AG08396 (cell line): ENCODE measurements around the gene CDH4.

Experiments used
- DNase-seq: peaks from one replicate; pipeline ENCODE4 v3.0.0; 2012; ENCODE audit warnings: low spot score, mixed read lengths

The CDH4 gene

DNA sequence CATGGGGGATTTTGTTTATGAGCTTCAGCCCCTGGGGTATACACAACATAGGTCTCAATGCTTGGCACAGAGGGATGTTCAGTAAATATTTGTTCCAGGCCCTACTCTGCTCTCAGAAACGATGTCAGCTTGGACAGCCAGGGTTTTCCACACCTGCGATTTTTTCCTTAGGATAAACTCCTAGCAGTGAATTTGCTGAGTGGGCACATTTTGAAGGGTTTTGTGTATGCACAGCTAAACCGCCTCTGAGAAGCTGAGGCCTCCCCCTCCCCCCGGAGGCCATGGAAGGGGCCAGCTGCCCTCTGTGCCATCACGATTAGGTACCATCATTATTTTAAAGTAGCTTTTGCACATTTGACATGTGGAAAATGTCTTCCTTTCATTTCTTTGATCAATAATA lies 614.1 kb downstream of the CDH4 start:
- DNase-seq, result no peak

DNA sequence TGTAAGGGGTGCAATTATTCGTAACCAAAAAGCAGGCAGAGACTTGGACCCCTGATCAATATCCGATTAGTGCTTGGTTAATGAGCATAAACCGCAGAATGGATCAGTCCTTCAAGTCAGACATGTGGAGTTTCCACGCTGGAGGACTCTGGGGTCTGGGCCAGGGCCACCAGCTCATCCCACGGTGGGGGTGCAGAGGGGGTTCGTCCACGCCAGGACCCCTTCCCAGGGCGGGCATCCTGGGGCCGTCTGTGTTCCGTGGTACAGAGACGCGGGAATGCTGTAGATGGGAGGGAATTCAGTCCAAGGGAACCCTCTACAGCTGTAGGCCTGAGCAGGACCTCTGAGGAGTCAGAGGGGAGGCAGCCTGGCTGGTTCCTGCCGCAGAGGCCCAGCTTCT lies 615.9 kb downstream of the CDH4 start:
- DNase-seq, result no peak

DNA sequence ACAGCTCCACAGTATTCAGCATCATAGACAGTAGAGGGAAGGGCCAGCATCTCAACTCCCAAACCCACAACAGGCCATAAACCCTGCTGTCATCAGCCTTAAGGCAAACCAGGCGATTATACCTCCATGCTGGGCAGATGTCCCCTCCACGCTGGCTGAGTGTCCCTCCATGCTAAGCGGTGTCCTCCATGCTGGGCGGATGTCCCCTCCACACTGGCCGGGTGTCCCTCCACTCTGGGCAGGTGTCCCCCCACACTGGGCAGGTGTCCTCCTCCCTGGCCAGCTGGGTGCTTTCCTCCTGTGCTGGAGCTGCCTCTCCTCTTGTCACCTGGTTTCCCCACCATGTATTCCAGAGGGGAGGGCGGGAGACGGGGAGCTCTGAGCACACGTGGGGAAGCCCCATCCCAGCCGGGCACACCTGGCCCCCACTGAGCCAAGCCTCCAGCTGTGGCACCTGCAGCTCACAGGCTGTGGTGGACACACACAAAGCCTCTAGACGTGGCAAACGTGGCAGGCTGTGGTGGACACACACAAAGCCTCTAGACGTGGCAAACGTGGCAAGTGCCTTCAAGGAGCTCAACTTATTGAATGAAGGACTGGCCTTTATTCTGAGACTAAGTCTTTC lies 616.5 kb downstream of the CDH4 start:
- DNase-seq, result no peak

DNA sequence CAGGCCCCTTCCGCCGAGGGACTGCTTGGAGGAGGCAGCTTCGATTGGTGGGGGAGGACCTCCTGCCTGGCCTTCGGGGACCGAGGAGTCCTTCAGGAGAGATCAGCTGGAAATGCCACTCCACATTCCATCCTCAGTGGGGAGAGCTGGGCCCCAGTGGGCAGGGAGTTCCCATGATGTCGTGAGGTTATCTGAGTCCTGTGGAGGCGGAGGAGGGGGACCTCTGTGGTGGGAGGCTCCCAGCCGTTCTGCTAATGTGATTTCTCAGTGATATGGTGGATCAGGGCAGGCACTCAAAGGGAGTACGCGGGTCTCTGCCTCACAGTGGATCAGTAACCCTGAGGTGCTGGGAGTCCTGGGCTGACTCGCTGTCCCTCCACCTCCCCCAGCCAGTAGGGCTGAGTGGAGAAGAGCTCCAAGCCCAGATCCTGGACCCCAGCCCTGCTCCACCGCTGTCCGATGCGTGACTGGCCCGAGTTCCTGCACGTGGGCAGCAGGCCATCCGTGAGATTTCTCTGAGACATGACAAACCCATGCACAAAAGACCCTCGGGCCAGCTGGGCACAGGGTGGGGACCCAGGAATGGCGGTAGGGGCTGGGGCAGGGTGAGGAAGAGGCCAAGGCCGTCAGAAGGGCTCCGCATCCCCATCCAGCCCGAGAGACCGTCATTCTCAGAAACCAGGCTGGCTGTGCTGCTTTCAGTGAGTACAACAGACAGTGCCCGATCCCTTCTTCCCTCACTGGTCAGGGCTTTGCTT lies 617.9 kb downstream of the CDH4 start:
- no peak for DNase-seq

DNA sequence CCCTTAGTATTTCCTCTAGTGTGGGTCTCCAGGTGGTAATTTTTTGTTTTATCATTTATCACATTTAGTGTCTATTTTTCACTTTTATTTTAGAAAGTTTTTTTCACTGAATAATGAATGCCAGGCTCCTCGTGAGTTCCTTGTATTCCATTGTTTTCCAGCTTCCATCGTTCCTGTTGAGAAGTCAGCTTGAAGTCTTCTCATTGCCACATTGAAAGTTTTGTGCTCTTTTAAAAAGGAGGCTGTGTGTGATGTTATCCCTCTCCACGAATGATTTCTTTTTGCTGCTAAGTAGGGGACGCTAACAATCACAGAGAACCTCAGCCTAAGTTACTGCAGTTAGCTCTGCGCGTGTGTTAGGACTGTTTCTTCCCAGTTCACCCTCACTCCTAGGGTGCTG lies 619.1 kb downstream of the CDH4 start:
- no peak for DNase-seq

DNA sequence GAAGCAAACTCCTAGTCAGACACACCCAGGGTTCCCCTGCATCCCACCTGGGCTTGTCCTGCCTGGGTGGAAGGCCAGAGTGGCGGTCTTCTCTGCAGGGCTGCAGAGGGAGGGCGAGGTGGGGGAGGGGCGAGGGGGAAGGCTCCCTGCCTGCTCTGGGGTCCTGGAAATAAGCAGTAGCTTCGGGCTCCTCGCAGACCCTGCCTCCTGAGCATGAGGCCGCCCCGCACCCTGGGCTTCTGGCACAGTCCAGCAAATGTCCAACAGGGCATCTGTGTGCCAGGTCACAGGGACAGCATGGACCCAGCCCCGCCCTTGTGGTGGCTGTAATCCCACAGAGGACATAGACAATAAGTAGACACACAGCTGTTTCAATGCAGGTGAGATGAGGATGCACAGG lies 619.9 kb downstream of the CDH4 start:
- DNase-seq, result no peak

DNA sequence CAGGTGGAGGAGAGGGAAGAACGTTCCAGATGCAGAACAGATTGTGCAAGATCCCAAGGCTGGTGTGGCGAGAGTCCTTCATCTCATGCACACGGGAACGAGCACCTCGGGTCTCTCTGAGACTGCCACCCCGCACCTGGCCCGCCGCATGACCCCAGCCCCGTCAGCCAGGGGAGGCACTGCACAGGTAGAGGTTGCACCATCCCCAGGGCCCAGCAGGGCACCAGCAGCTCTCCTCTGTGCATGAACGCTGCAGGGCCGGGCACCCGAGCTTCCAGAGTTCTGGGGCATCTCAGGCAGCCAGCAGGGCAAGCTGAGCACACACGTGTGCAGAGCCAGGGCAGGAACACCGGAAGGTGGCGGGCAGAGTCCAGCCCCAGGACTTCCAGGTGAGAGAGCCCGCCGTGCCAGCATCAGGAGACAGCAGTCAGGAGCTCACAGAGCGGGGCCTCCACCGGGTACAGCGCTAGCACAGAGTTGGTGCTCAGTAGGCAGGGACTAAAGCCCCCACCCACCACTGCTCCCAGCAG lies 620.4 kb downstream of the CDH4 start:
- no peak for DNase-seq

DNA sequence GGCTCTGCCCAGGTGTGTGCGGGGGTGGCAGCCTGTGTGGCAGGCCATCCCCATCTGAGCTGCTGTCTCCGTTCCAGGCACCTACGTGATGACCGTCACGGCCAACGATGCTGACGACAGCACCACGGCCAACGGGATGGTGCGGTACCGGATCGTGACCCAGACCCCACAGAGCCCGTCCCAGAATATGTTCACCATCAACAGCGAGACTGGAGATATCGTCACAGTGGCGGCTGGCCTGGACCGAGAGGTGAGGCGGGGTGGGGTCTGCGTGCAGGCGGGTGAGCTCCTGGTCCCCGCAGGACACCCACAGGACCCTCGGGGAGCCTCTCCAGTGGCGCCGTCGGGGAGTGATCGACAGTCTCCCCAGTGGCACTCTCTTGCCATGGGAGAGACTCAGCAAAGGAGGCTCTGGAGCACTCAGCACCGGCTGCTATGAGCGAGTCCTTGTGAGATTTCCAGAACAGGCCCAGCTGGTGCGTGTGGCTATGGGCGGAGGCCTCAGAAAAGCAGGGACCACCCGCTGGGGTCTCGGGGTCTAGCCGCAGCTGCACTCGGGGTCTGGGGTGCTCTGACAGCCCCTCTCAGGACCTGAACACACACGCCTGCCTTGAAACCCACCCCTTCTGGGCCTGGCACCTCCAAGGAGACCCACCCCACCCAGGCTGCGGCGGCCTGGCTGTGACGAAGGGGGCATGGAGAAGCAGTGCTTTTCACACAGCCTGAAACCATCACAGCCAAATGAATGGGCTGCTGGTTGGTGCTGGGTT lies 621.8 kb downstream of the CDH4 start:
- no peak for DNase-seq

DNA sequence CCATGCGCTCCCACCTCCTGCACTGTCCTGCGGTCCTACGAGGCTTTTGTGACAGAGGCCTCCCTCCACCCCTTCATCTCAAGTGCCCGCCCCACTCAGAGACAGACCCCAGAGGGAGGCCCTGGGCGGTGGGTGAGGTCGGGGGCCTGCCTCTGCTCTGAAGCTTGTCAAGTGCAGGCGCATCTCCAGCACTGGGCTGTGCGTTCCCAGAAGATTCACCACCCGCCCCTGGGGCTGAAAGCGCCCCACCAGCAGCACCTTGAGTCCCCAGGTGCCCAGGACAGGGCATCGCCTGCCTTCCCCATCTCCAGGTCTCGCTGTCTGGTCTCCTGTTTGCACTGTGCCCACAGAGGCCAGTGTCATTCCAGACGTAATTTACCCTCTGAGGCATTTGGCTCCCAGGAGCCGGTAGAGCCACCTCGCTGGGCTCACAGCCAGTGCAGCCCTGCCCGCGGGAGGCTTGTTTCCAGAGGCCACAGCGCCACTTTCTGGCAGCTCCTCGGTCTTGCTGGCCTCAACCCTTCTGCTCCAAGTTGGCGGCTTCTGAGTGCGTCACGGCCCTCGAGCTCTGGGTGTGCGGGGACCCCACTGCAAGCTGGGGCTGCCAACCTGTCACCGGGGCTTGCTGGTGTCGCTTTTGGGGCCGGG lies 622.5 kb downstream of the CDH4 start:
- DNase-seq, result peak; percentile 73

DNA sequence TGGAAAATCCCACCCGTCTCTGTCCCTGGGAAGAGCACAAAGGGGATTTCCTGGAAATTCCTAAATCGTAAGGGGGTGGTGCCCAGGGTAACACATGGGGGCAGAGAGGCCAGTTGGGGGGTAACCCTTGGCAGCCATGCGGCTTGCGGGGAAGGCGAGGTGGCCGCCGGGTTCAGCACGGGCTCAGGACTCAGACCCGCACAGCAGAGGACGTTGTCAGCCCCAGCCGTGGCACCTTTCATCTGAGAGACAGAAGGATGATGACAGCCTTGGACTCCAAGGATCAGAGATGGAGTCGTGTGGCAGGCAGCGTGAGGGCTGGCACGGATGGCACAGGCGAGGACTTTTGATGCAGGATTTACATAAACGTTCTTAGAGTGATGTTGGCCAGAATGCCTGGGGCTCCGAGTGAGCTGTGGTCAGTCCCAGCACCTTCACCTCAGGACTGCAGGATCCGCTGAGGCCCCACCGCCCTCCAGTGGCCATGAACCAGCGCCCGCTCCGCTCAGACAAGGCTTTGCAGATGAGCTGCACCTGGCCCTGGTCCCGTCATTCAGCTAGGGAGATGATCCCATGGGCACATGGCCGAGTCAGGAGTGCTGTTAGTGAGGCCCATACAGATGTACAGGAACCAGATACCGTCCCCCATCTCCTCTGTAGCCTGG lies 623.3 kb downstream of the CDH4 start:
- DNase-seq, result no peak

DNA sequence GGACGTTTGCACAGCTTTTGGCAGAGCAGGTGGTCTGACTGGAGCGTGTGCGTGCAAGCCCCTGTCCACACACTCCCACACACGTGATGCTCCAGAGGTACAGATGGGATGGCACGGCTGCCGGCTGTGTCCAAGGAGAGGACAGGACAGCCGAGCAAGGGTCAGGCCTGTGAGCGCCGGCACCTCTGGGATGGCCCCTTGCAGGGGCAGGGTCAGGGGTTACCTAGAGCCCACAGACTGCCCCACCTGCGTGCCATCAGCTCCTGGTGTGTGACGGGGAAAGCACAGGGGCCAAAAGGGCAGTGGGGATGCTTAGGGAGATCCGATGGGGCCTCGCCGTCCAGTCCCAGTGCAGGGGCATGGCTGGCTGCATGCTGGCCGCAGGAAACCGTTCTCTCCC lies 623.9 kb downstream of the CDH4 start:
- DNase-seq, result no peak

DNA sequence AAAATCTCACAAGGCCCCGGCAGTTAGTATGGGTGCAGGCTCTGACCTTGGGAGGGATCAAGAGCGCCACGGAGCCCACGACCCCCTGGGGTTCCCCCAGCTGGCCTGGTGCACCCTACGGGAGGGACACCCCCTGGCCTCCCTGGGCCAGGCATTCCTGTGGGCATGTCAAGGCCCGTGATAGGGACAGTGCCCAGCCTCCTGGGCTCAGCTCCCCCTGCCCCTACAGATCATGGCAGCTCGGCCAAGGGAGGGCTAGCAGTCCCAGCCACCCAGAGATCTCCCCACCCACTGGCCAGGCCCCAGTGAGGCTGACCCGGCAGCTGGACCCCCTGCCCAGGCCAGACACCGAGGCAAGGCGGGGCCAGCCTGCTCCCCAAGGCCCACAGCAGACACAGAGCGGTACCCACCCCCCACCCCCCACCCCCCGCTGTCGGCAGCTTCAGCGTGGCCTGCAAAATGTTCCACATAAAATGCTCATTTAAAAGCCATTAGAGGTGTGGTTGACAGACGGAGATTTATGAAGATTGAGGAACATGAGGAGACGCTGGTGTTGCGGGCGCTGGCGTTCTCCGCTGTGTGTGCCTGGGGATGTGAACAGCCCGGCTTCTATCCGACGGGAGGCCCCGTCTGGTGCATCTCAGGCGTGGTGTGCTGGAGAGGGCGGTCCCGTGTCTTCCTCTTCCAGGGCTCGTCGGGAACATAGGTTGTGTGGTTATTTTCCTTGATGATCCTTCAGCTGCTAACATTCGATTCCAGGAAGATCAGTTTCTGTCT lies 625.1 kb downstream of the CDH4 start:
- DNase-seq, result no peak

DNA sequence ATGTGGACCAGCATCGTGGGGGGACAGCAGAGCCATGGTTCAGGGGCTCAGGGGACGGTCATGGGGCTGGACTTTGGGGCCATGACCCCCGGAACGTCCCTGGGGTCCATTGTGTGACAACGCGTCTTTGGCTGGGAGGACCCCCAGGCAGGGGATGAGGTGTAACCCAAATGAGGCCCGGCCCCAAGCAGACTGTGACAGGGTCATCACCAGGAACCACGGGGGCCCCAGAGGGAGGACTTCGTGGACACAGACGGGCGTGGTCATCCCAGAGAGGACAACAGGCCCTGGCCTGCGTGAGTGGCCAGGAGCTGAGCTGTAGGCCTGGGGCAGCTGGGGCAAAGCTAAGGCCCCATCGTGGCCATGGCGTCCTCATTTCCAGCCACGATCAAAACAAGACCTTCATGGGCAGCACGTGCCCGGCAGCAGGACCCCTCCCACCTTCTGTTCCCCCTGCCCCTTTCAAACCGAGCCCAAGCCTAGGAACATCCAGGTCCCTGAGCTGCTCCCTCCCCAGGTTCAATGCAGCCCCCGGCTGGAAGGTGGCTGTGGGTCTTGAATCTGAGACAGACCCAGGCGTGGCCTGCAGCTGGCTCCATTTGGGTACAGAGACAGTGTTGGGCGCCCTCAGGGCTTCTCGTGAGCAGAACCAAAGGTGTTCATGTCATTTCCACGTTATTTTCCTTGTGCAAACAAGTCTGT lies 625.9 kb downstream of the CDH4 start:
- no peak for DNase-seq

DNA sequence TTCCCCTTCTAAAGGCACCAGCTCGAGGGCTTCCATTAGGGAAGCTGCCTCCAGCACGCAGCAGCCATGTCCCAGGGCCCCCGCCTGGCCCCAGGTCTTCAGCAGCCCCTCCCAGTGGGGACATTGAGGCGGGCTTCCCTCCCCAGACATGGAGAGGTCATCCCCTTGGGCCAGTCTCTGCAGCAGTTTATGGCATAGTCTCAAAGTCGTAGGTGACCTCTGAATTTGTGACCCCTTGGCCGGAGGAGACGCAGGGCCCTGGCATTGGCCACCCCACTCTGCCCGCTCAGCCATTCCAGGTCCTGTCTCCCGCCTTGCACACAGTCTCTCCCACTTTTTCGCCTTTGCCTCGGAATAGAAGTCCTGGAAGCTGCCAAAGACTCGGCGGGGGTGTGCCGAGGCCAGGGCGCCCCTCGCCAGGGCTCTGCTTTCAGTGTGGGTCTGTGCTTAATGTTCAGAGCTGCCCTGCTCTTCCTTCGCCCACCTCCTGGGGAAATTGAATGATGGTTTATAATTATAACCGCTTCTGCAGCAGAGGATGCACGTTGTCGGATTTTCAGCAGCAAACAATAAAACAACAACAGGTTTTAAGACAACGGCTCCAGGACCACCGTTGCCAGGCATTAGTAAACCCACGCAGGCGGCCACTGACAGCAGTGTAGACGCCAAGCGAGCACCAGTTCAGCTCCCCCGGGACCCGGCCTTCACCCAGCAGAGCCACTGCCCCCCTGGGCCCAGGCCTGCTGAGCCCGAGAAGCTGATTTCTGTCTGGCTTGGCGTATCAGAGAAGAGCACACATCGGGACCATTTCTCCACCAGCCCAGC lies 626.6 kb downstream of the CDH4 start:
- DNase-seq, result no peak

DNA sequence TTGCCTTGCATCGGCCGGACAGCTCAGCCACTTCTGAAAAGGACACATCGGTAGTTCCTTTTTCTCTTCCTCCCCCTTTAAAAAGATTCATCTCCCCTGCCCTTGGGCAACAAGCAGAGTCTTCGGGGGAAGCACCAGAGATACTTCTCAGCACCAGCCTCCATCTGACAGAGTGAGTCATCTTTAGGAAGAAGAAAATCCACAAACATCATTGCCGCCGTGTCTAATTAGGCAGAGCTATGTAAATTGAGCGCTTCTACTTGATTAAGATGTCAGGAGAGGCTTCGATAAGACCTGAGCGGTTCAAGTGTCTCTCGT lies 627.2 kb downstream of the CDH4 start:
- DNase-seq, result no peak

DNA sequence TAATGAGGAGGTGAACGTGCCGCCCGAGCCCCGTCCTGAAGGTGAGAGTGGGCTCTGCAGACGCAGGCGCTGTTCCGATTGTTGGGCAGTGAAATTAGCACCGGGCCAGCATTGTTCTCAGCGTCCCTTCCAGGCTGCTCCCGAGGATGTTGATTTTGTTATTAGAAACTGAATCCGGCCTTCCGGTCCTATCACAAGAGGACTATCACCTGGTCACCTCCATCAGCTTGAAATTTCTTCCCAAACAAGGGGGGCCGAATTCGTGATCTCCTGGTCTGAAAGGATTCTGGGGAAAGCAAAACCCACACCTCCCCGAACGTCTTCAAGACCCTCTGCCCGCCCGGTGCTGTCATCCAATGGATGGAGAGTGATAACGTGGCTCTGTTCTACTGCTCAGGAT lies 627.6 kb downstream of the CDH4 start:
- DNase-seq, result no peak

DNA sequence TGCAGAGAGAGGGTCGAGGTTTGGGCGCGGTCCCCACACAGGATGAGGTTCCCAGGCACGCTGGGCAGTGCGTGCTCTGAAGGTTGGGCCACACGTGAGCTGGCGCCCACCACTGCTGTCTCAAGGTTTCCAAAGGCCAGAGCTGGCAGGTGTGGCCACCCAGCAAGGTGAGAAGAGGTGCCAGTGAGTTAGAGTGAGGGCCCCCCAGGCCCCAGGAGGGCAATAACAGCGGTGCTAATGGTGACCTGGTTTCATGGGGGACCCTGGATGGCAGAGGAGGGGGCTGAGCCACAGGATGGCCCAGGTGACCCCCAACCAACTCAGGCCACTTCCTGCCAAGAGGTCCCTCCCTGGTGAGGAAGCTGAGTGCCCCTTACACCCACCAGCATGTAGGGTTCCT lies 628.6 kb downstream of the CDH4 start:
- DNase-seq, result no peak

DNA sequence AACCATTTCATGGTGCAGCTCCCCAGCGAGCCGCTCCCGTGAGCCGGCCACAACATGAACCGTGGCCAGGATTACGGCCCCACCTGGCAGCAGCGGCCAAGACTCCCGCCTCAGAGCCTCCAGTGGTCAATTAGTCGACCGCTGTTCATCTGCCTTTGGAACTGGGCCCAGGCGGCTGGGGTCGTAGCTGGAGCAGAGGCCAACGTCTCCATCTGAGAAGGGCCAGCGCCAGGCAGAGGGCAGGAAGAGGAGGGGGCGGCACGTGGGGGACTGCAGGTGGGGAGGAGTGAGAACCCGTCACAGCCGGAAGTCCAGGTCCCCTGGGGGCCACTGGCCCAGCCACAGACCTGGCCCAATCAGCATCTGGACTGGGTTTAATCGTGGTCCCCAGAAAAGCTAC lies 629.4 kb downstream of the CDH4 start:
- DNase-seq, result no peak

DNA sequence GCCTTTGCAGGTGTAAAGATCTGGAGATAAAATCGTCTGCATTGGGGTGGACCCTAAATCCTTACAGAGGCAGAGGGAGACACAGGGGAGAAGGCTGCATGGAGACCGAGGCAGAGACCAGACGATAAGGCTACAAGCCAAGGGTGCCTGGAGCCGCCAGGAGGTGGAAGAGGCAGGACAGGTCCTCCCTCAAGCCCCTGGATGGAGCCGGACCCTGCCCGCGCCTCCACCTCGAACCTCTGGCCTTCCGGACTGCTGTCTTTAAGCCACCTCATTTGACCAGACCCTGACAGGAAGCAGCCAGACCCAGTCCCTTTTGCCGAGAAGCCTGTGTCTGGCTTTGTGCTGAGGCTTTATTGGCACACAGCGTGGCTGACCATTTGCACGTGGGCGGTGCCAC lies 629.8 kb downstream of the CDH4 start:
- no peak for DNase-seq
